Measurements from ENCODE around the gene MYMK. TPM values are rescaled to one million over a fixed set of nuclear protein-coding genes. Genes with fewer than 3 reads are reported as not detected.

MYMK gene
- polyA plus RNA-seq, 1 experiment = not detected

DNA sequence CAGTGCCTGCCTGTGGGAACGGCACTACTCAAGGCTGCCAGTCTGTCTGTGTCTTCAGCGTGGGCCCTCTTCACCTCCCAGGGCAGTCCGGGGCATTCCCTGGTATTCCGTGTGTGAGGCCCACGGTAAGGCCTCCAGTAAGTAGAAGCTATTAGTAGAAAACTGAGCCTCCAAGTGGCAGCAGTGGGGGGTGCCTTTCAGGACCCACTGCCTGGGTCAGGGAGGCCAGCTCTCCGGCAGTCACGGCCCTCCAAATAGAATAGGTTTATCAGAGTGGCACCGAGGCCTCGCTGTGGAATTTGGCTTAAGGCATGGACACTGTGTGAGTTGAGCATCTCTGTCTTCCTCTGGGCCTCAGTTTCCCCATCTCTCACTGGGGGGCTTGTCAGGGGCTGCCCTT lies 32.8 kb upstream of the MYMK start:
- H3K36me3 ChIP-seq (ENCODE audit: control insufficient read depth, insufficient read depth, low read length) = no peaks in the 10 kb centered on the region
- ChIA-PET CTCF (interaction anchor here (1.4 kb wide), 1 partner anchor 371 kb away, joined by 4 read pairs; no protein-coding TSS in a partner anchor), POLR2A (no interaction called here)
- TF ChIP-seq, protein P1, sequence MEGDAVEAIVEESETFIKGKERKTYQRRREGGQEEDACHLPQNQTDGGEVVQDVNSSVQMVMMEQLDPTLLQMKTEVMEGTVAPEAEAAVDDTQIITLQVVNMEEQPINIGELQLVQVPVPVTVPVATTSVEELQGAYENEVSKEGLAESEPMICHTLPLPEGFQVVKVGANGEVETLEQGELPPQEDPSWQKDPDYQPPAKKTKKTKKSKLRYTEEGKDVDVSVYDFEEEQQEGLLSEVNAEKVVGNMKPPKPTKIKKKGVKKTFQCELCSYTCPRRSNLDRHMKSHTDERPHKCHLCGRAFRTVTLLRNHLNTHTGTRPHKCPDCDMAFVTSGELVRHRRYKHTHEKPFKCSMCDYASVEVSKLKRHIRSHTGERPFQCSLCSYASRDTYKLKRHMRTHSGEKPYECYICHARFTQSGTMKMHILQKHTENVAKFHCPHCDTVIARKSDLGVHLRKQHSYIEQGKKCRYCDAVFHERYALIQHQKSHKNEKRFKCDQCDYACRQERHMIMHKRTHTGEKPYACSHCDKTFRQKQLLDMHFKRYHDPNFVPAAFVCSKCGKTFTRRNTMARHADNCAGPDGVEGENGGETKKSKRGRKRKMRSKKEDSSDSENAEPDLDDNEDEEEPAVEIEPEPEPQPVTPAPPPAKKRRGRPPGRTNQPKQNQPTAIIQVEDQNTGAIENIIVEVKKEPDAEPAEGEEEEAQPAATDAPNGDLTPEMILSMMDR (IDR thresholded peaks at IDR 0.05; ENCODE audit: insufficient read depth, low read depth, low read length) = no peak
- H3K27me3 ChIP-seq (ENCODE audit: control insufficient read depth, insufficient read depth, low read length) = peaks cover 4% of the 10 kb centered on the region; the same call in 1 of the 2 replicates
- H3K4me3 ChIP-seq (ENCODE audit: low read depth, low read length) = no peak overlapping the region
- no peak for DNase-seq (ENCODE audit: low read depth)

DNA sequence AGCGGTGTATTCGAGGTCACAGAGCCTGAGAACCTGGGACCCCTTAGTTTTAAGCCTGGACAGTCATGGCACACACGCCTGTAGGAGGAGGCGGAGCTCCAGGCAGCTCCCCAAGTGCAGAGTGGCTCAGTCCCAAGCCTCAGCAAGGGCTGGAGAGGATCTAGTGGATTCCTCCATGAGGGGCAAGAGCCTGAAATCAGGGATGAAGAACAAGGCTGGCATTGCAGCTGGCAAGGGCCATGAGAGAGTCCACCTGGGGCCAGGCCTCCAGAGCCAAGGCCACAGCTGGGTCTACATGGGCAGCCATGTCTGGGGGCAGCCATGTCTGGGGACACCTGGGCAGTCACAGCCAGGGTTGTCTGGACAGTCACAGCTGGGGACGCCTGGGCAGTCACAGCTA lies 31.6 kb upstream of the MYMK start:
- ChIA-PET POLR2A (no interaction called here), CTCF (interaction anchor here (0.5 to 0.6 kb wide), 2 partner anchors 187 to 234 kb away, joined by 3 read pairs; no protein-coding TSS in a partner anchor)
- Histone ChIP-seq H3K36me3 (ENCODE audit: control insufficient read depth, insufficient read depth, low read length) (no peaks in the 10 kb centered on the region), H3K4me3 (ENCODE audit: low read depth, low read length) (no peak overlapping the region), H3K27me3 (ENCODE audit: control insufficient read depth, insufficient read depth, low read length) (peaks cover 4% of the 10 kb centered on the region; the same call in 1 of the 2 replicates)
- DNase-seq (ENCODE audit: low read depth) = no peak
- TF ChIP-seq, protein P1 (IDR thresholded peaks at IDR 0.05; ENCODE audit: insufficient read depth, low read depth, low read length) = no peak

- Histone ChIP-seq H3K4me3 (ENCODE audit: low read depth, low read length) (no peak overlapping the region), H3K36me3 (ENCODE audit: control insufficient read depth, insufficient read depth, low read length) (no peaks in the 10 kb centered on the region), H3K27me3 (ENCODE audit: control insufficient read depth, insufficient read depth, low read length) (peaks cover 9% of the 10 kb centered on the region; the same call in 1 of the 2 replicates)
- TF ChIP-seq, protein P1 (IDR thresholded peaks at IDR 0.05; ENCODE audit: insufficient read depth, low read depth, low read length) = no peak
- ChIA-PET CTCF (interaction anchor here (0.8 kb wide), 1 partner anchor 11 kb away, joined by 5 read pairs; no protein-coding TSS in a partner anchor), POLR2A (no interaction called here)
- no peak for DNase-seq (ENCODE audit: low read depth)
Measured at GRCh38 chr9:133554729-133555128, 30.0 kb upstream of the MYMK start.

DNA sequence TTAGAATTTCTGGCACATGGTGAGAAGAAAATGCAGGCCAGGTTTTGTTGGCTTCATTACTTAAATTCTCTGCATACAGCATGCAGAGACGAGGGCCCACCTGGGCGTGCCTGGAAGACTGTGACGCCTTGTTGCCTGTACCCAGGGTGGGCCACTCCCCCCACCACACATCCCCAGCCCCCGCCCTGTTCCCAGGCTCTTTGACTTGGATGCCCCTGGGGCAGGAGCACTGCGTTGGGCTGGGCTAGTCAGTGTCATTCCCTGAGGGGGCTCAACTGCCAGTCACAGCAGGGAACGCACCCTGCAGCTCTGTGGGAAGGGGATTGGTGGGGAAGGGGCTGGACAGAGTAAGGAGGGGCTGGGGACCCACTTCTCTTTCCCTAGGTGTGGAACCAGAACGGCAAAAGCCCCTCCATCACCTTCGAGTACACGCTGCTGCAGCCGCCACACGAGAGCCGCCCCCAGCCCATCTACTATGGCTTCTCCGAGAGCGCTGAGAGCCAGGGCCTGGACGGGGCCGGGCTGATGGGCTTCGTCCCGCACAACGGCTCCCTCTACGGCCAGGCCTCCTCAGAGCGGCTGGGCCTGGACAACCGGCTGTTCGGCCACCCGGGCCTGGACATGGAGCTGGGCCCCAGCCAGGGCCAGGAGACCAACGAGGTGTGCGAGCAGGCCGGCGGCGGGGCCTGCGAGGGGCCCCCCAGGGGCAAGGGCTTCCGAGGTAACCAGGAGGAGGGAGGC lies 29.4 kb upstream of the MYMK start:
- Histone ChIP-seq H3K4me3 (ENCODE audit: low read depth, low read length) (no peak overlapping the region), H3K27me3 (ENCODE audit: control insufficient read depth, insufficient read depth, low read length) (peaks cover 11% of the 10 kb centered on the region), H3K36me3 (ENCODE audit: control insufficient read depth, insufficient read depth, low read length) (no peaks in the 10 kb centered on the region)
- TF ChIP-seq, protein P1 (IDR thresholded peaks at IDR 0.05; ENCODE audit: insufficient read depth, low read depth, low read length) = no peak
- ChIA-PET POLR2A (no interaction called here), CTCF (interaction anchor here (0.8 kb wide), 1 partner anchor 12 kb away, joined by 5 read pairs; no protein-coding TSS in a partner anchor)
- no peak for DNase-seq (ENCODE audit: low read depth)

DNA sequence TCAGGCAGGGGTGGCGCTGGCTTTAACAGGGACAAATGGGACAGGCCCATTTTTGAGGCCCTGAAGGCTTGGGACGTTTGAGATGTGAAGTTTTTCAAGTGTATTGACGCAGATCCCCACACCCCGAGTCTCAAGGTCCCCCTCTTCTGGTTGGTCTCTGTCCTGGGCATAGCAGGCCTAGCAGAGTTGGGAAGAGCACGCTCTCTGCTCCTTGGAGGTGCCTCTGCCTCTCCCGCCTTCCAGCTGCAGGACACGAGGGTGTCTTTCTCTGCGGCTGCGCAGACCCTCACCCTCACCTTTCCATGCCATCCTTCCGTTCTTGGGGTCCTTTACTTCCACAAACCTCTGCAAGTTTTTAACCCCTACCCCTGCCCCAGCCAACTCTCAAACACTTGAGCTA lies 28.4 kb upstream of the MYMK start:
- peaks cover 11% of the 10 kb centered on the region for H3K27me3 ChIP-seq (ENCODE audit: control insufficient read depth, insufficient read depth, low read length)
- TF ChIP-seq, protein P1 (IDR thresholded peaks at IDR 0.05; ENCODE audit: insufficient read depth, low read depth, low read length) = no peak
- CTCF ChIA-PET = no interaction called here
- H3K4me3 ChIP-seq (ENCODE audit: low read depth, low read length) = no peak overlapping the region
- DNase-seq (ENCODE audit: low read depth) = no peak
- H3K36me3 ChIP-seq (ENCODE audit: control insufficient read depth, insufficient read depth, low read length) = no peaks in the 10 kb centered on the region
- POLR2A ChIA-PET = no interaction called here
